Right cardiac atrium (tissue), 5 donors: ENCODE results near the gene NUDT3. TPM values are rescaled to one million over a fixed set of nuclear protein-coding genes. Genes with fewer than 3 reads are reported as not detected.

Experiments
- ATAC-seq, 2 donors: fragments of 200-7000 bp; cut with Tn5 transposase; one replicate each; pipeline versions ENCODE4 v1.8.0 to v1.9.1; 2020; ENCODE audit warnings: moderate library complexity in 2 of 2, mild to moderate bottlenecking in 1 of 2
- DNase-seq, 3 donors: peaks; one replicate each; pipeline ENCODE4 v3.0.0-alpha.2; 2020
- H3K27ac ChIP-seq: one replicate; pipeline ENCODE4 v1.5.1; 2013; ENCODE audit warnings: mild to moderate bottlenecking, low read length, control low read depth, moderate library complexity
- H3K27me3 ChIP-seq: one replicate; pipeline ENCODE4 v1.6.1; 2013; ENCODE audit not compliant: control insufficient read depth, insufficient read depth
- H3K4me1 ChIP-seq: one replicate; pipeline ENCODE4 v1.6.1; 2013; ENCODE audit warnings: low read length; ENCODE audit not compliant: control insufficient read depth, insufficient read depth
- H3K4me3 ChIP-seq: one replicate; pipeline ENCODE4 v1.5.1; 2013; ENCODE audit warnings: low read length, control low read depth
- H3K9me3 ChIP-seq: one replicate; pipeline ENCODE4 v1.6.1; 2013; ENCODE audit warnings: low read length; ENCODE audit not compliant: control insufficient read depth
- WGBS: extraction: QIAGEN DNeasy Blood & Tissue Kit; methylation state at CpG from one replicate; pipeline ENCODE4 v1.1.7; 2013; 5-methylcytosine and 5-hydroxymethylcytosine counted together
- intact Hi-C, 4 donors: fragments of 100-400 bp; cut with DNase I; formaldehyde crosslinking; loops; one replicate each; pipeline versions ENCODE4 v1.11.0 to v1.14.0; 2022 to 2023
- polyA plus RNA-seq: library from polyadenylated mRNA; stranded (reverse); fragments of 200-250 nt; gene quantifications from one replicate; pipeline ENCODE4 v1.2.3, GENCODE V29; 2013
- total RNA-seq, 4 donors: library from RNA; stranded (reverse); fragmentation: NEBNext Ultra II Directional; extraction: Animal tissue kit (Norgen Biotek cat#: 25700); gene quantifications; one replicate each; pipeline ENCODE4 v1.2.1, GENCODE V29; 2021
- donor health status: healthy with polysubstance abuse.
- donor health status: DM: no; HTN: yes; CAD: no.
- donor health status: DM: no; HTN: no; CAD: no.
- donor health status: DM: no; HTN: yes; CAD: no; lungs with severe emphysema.
- donor health status: DM: yes; HTN: yes; CAD: no.

NUDT3 gene
- total and polyA plus RNA-seq, 5 donors: 22.0 to 67.1 (median 51.5) TPM

DNA sequence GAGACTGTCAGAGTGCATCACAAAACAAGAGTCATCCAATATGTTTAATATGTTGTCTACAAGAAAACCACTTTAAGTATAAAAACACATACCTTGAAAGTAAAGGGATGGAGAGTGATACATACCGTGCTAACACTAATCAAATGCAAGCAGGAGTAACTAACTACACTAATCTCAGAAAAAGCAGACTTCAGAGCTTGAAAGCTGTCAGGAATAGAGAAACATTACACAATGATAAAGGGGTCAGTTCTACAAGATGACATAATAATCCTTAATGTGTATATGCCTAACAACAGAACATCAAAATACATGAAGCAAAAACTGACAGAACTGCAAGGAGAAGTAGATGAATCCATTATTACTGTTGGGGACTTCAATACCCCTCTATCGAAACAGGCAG lies 84.0 kb downstream of the NUDT3 start:
- no peak for DNase-seq
- no peak for ATAC-seq
- Histone ChIP-seq H3K4me3 (no peak overlapping the region), H3K27ac (no peak overlapping the region), H3K9me3 (no peaks in the 10 kb centered on the region), H3K4me1 (peaks cover 4% of the 10 kb centered on the region), H3K27me3 (no peaks in the 10 kb centered on the region)
- intact Hi-C loops: loop anchor here in 1 of 4 donors (10.0 kb wide), 1 partner anchor 86 kb away; the partner anchor contains the start of gene NUDT3
- WGBS: 95% methylated on average over 2 of the region's 2 CpGs

DNA sequence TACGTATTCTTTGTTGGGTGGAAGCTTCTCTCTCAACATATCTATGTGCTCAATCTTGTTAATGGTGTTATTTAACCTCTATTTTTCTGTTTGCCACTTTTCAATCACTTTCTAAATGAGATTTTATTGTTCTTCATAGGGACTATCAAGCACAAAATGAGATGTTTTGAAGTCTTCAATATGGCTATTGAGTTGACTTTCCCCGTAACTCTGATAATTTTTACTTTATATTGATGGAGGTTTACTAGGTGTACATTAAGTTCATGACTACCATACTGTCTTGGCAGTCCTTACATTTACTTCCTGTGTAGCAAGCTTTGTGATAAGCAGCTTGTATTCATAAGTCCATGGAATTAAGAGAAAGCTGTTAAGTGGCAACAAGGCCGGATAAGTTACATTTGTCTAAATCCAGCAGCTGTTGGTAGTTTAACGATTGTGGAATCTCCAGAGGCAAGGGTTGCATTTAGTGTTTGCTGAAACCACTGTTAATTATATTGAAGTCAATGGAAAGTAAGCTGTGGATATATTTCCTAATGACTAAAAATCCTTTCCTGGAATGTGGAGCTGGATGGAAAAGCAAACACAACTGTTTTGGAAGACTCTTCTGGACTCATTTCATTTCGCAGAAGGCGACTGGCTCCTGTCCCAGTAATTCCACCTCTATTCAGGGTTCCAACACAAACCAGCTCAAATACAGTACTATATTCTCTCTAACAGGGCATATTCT lies 86.3 kb downstream of the NUDT3 start:
- H3K27ac ChIP-seq: peak overlapping the region; percentile 6
- 37% methylated on average over 6 of the region's 6 CpGs for WGBS
- ATAC-seq: peak; percentile 77 to 83
- H3K4me1 ChIP-seq: peaks cover 9% of the 10 kb centered on the region
- H3K4me3 ChIP-seq: no peak overlapping the region
- DNase-seq: peak in 2 of 3 donors; percentile 48 to 73
- no peaks in the 10 kb centered on the region for H3K27me3 ChIP-seq
- H3K9me3 ChIP-seq: no peaks in the 10 kb centered on the region
- intact Hi-C loops: loop anchor here in 1 of 4 donors (10.0 kb wide), 1 partner anchor 89 kb away; the partner anchor contains the start of gene NUDT3

GRCh38 chr6:34305497-34305896 lies 87.0 kb downstream of the NUDT3 start:
- DNase-seq (no peak), ATAC-seq (no peak)
- no peak overlapping the region for H3K27ac ChIP-seq
- intact Hi-C loops: loop anchor here in 1 of 4 donors (10.0 kb wide), 1 partner anchor 89 kb away; the partner anchor contains the start of gene NUDT3
- H3K4me1 ChIP-seq: peaks cover 9% of the 10 kb centered on the region
- no peak overlapping the region for H3K4me3 ChIP-seq
- H3K9me3 ChIP-seq: no peaks in the 10 kb centered on the region
- no peaks in the 10 kb centered on the region for H3K27me3 ChIP-seq
- 38% methylated on average over 2 of the region's 2 CpGs for WGBS

- peaks cover 9% of the 10 kb centered on the region for H3K4me1 ChIP-seq
- H3K27me3 ChIP-seq: no peaks in the 10 kb centered on the region
- no peaks in the 10 kb centered on the region for H3K9me3 ChIP-seq
- ATAC-seq (no peak), DNase-seq (no peak)
- intact Hi-C loops: loop anchor here in 1 of 4 donors (10.0 kb wide), 1 partner anchor 91 kb away; the partner anchor contains the start of gene NUDT3
- 95% methylated on average over 3 of the region's 3 CpGs for WGBS
- no peak overlapping the region for H3K4me3 ChIP-seq
- H3K27ac ChIP-seq: no peak overlapping the region
Measured at GRCh38 chr6:34304164-34304563, 88.3 kb downstream of the NUDT3 start.

- ATAC-seq: no peak
- no peak overlapping the region for H3K27ac ChIP-seq
- intact Hi-C loops: loop anchor here in 1 of 4 donors (10.0 kb wide), 1 partner anchor 92 kb away; the partner anchor contains the start of gene NUDT3
Measured at GRCh38 chr6:34302929-34303328, 89.5 kb downstream of the NUDT3 start.

DNA sequence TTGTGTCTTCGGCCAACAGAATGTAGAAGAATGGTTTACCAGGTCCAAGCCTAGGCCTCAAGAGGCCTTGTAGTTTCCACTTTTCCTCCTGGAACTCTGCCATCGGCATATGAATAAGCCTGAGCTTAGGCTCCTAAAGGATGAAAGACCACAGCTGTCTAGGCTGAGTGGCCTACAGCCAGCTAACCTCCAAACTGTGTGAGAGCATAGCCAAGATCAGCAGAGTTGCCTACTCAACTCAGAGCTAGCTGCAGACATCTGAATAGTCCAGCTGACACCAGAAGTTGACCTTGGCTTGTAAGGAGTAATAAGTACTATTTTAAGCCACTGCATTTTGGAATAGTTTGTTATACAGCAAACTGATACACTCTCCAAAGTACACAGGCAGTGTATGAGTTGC lies 91.1 kb downstream of the NUDT3 start:
- no peak overlapping the region for H3K4me3 ChIP-seq
- peak; percentile 70 to 87 (median 80) for DNase-seq
- 33% methylated on average over 2 of the region's 2 CpGs for WGBS
- peaks cover 10% of the 10 kb centered on the region for H3K4me1 ChIP-seq
- H3K27me3 ChIP-seq: no peaks in the 10 kb centered on the region
- peak overlapping the region; percentile 77 for H3K27ac ChIP-seq
- H3K9me3 ChIP-seq: no peaks in the 10 kb centered on the region
- peak; percentile 94 to 96 for ATAC-seq
- intact Hi-C loops: loop anchor here in 1 of 4 donors (10.0 kb wide), 1 partner anchor 93 kb away; the partner anchor contains the start of gene NUDT3

More at GRCh38 chr6:34302929-34303328, 89.5 kb downstream of the NUDT3 start:
- H3K4me1 ChIP-seq: peaks cover 11% of the 10 kb centered on the region
- no peak overlapping the region for H3K4me3 ChIP-seq
- WGBS: 99% methylated on average over 4 of the region's 4 CpGs
- H3K27me3 ChIP-seq: no peaks in the 10 kb centered on the region
- no peak for DNase-seq
- H3K9me3 ChIP-seq: no peaks in the 10 kb centered on the region

DNA sequence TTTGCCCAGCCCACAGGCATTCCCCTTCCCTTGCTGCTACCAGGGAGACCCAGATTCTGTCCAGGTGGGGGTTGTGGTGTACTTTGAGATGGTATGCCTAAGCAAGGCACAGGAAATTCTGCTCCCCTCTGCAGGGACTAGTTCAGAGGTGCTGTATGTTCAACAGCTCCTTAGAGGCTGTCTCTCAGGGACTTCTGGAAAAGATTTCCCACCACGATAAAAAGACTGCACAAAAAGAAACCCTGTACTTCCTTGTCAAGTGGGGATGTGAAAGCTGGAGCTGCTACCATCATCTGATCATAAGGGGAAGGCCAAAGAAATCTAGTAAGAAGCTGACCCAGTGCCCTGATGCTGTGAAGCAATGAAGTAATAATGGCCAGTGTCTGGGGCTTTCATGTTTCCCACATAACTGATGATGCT lies 92.1 kb downstream of the NUDT3 start:
- no peak overlapping the region for H3K4me3 ChIP-seq

DNA sequence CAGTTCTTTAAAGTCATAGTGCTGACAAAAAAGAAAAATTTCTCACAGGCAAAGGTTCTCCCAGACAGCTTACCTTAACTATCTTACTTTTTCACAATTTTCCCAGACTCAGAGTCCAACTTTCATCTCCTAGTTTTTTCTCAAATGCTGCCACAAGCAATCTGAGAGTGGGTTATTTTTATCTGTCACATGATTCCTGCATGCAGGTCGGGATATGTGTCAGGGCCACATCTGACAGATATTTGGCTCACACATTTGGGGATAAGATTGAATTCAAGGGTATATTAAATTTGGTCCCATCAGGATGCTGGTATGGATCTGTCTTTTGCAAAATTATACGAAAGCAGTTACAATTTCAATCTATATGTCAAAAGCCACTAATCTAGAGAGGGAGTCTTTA lies 93.5 kb downstream of the NUDT3 start:
- Histone ChIP-seq H3K9me3 (no peaks in the 10 kb centered on the region), H3K27me3 (no peaks in the 10 kb centered on the region), H3K4me3 (no peak overlapping the region), H3K27ac (no peak overlapping the region), H3K4me1 (peaks cover 9% of the 10 kb centered on the region)
- ATAC-seq (no peak), DNase-seq (no peak)
- WGBS: 50% methylated on average over 2 of the region's 2 CpGs
- intact Hi-C loops: no loop called here

More for the DNA sequence above, 92.1 kb downstream of the NUDT3 start:
- Histone ChIP-seq H3K4me1 (peaks cover 9% of the 10 kb centered on the region), H3K27me3 (no peaks in the 10 kb centered on the region), H3K9me3 (no peaks in the 10 kb centered on the region), H3K27ac (peak overlapping the region; percentile 39)
- ATAC-seq (no peak), DNase-seq (no peak)
- intact Hi-C loops: loop anchor here in 1 of 4 donors (10.0 kb wide), 1 partner anchor 94 kb away; the partner anchor contains the start of gene NUDT3
- 45% methylated on average over 1 of the region's 1 CpG for WGBS

DNA sequence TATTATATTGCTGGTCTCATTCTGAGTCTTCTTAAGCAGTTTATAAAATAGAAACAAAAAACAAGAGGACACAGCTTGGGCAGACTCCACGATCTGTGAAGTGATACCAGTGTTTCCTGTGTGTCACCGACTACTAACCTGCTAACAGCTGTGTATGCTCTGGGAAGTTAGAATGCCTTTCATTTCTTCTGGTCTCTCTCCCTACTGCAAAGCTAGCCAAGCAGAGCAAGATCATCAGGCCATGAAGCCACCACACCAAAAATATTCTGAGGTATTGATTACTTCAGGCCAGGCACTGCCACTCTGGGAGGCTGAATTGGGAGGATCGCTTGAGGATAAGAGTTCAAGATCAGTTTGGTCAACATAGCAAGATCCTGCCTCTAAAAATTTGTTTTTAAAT lies 96.7 kb downstream of the NUDT3 start:
- peaks cover 5% of the 10 kb centered on the region for H3K4me1 ChIP-seq
- DNase-seq (no peak), ATAC-seq (no peak)
- no peaks in the 10 kb centered on the region for H3K27me3 ChIP-seq
- H3K4me3 ChIP-seq: no peak overlapping the region
- H3K27ac ChIP-seq: peak overlapping the region; percentile 17
- intact Hi-C loops: no loop called here
- WGBS: 55% methylated on average over 3 of the region's 3 CpGs
- no peaks in the 10 kb centered on the region for H3K9me3 ChIP-seq

GRCh38 chr6:34292954-34293353 lies 99.5 kb downstream of the NUDT3 start:
- H3K4me3 ChIP-seq: no peak overlapping the region
- WGBS: 95% methylated on average over 3 of the region's 3 CpGs
- ATAC-seq (no peak), DNase-seq (no peak)
- no peaks in the 10 kb centered on the region for H3K27me3 ChIP-seq
- H3K27ac ChIP-seq: peak overlapping the region; percentile 17
- intact Hi-C loops: no loop called here
- peaks cover 3% of the 10 kb centered on the region for H3K4me1 ChIP-seq
- H3K9me3 ChIP-seq: no peaks in the 10 kb centered on the region

DNA sequence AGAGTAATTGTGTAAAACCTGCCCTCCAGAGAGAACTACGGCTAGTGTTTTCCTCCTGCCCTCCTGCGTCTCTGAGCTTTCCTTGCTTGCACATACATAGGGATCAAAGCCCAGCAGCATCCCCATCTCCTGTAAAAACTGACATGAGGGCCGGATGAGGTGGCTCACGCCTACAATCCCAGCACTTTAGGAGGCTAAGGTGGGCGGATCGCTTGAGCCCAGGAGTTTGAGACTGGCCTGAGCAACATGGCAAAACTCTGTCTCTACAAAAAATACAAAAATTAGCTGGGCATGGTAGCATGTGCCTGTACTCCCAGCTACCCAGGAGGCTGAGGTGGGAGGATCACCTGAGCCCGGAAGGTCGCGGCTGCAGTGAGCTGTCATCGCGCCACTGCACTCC lies 103.3 kb downstream of the NUDT3 start:
- DNase-seq (no peak), ATAC-seq (no peak)
- no peaks in the 10 kb centered on the region for H3K27me3 ChIP-seq
- H3K9me3 ChIP-seq: no peaks in the 10 kb centered on the region
- no peak overlapping the region for H3K4me3 ChIP-seq
- WGBS: 93% methylated on average over 11 of the region's 11 CpGs
- peaks cover 2% of the 10 kb centered on the region for H3K4me1 ChIP-seq
- no peak overlapping the region for H3K27ac ChIP-seq
- intact Hi-C loops: no loop called here
